Panc1 (cell line): Measurements from ENCODE around the gene MEGF11.

ENCODE experiments used
- CTCF ChIP-seq: fragments of 450-650 bp; IDR thresholded peaks from 2 replicates; pipeline ENCODE4 v1.5.1; 2017; ENCODE audit warnings: mild to moderate bottlenecking
- POLR2AphosphoS5 ChIP-seq: IDR thresholded peaks from 2 replicates; pipeline ENCODE4 v1.6.1; 2012; ENCODE audit warnings: mild to moderate bottlenecking, low read depth, low read length, moderate library complexity
- TCF7L2 ChIP-seq: IDR thresholded peaks from 2 replicates; pipeline ENCODE4 v1.6.1; 2011; ENCODE audit warnings: mild to moderate bottlenecking, low read depth, low read length, inconsistent platforms
- TF ChIP-seq, protein P1 (sequence below), 2 experiments: IDR thresholded peaks; 2 replicates each; pipeline ENCODE4 v1.6.1; 2011 to 2012; ENCODE audit warnings: low read depth in 2 of 2, control low read depth in 1 of 2, low read length in 1 of 2, mild to moderate bottlenecking in 1 of 2, moderate library complexity in 1 of 2; ENCODE audit not compliant: insufficient read depth in 1 of 2

GRCh38 chr15:65917936-65918335, 335.6 kb downstream of the MEGF11 start:
- TF ChIP-seq CTCF (no peak), POLR2AphosphoS5 (no peak), TCF7L2 (no peak)
- TF ChIP-seq, protein P1, sequence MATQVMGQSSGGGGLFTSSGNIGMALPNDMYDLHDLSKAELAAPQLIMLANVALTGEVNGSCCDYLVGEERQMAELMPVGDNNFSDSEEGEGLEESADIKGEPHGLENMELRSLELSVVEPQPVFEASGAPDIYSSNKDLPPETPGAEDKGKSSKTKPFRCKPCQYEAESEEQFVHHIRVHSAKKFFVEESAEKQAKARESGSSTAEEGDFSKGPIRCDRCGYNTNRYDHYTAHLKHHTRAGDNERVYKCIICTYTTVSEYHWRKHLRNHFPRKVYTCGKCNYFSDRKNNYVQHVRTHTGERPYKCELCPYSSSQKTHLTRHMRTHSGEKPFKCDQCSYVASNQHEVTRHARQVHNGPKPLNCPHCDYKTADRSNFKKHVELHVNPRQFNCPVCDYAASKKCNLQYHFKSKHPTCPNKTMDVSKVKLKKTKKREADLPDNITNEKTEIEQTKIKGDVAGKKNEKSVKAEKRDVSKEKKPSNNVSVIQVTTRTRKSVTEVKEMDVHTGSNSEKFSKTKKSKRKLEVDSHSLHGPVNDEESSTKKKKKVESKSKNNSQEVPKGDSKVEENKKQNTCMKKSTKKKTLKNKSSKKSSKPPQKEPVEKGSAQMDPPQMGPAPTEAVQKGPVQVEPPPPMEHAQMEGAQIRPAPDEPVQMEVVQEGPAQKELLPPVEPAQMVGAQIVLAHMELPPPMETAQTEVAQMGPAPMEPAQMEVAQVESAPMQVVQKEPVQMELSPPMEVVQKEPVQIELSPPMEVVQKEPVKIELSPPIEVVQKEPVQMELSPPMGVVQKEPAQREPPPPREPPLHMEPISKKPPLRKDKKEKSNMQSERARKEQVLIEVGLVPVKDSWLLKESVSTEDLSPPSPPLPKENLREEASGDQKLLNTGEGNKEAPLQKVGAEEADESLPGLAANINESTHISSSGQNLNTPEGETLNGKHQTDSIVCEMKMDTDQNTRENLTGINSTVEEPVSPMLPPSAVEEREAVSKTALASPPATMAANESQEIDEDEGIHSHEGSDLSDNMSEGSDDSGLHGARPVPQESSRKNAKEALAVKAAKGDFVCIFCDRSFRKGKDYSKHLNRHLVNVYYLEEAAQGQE (IDR thresholded peaks at IDR 0.05; ENCODE audit: insufficient read depth in 1 of 2, low read depth in 2 of 2, low read length in 1 of 2): no peak
